Neutrophil (primary cell): ENCODE measurements around the gene ACSS3.

Experiments used
- H3K27ac ChIP-seq: fragments of 200-600 bp; sonication (generic); 2 replicates; pipeline ENCODE4 v1.5.1; 2016; ENCODE audit warnings: mild to moderate bottlenecking, moderate library complexity
- H3K27me3 ChIP-seq: fragments of 200-600 bp; sonication (generic); 2 replicates; pipeline ENCODE4 v1.6.0; 2016; ENCODE audit warnings: mild to moderate bottlenecking
- H3K36me3 ChIP-seq: fragments of 200-600 bp; sonication (generic); 2 replicates; pipeline ENCODE4 v1.5.1; 2017
- H3K4me1 ChIP-seq, 2 experiments: fragments of 200-600 bp in 1 of 2; sonication (generic) in 1 of 2; 1 replicate in 1 of 2; 2 replicates in 1 of 2; pipeline versions ENCODE4 v1.5.1 to v1.6.1; 2013 to 2016; ENCODE audit warnings: low read depth in 1 of 2, low read length in 1 of 2, mild to moderate bottlenecking in 1 of 2, moderate library complexity in 1 of 2; ENCODE audit not compliant: control insufficient read depth in 1 of 2, insufficient read depth in 1 of 2
- H3K4me3 ChIP-seq, 2 experiments: fragments of 200-600 bp in 1 of 2; sonication (generic) in 1 of 2; 1 replicate in 1 of 2; 2 replicates in 1 of 2; pipeline ENCODE4 v1.5.1; 2013 to 2016; ENCODE audit warnings: low read depth in 1 of 2, low read length in 1 of 2, mild to moderate bottlenecking in 1 of 2, moderate library complexity in 1 of 2
- H3K9me3 ChIP-seq: fragments of 200-600 bp; sonication (generic); 2 replicates; pipeline ENCODE4 v1.5.1; 2016
- TF ChIP-seq, protein P1 (sequence below): fragments of 200-600 bp; sonication (generic); IDR thresholded peaks from 2 replicates; pipeline ENCODE4 v1.5.1; 2016; ENCODE audit warnings: antibody characterized with exemption

Gene ACSS3

DNA sequence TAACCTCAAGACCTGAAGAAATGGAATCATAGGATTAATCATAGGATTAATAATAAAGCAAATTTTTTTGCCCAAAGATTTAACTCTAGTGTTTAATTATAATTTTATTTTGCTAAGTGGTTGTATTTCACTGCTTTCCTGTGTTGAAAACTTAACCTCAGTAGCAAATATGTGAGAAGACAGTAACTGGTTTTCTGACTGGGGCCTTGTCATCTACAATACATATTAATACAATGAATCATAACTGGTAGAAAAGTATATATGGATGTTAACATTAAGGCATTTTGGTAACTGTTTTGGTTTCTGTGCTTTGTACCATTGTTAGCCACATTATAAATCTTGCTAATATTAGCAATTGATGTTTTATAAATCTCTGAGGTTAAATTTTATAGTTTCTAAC is 92.2 kb downstream of the ACSS3 start:
- H3K4me3 ChIP-seq: no peak overlapping the region
- H3K4me1 ChIP-seq: no peaks in the 10 kb centered on the region
- H3K36me3 ChIP-seq: no peaks in the 10 kb centered on the region
- H3K27me3 ChIP-seq: no peaks in the 10 kb centered on the region
- no peak overlapping the region for H3K27ac ChIP-seq
- TF ChIP-seq, protein P1, sequence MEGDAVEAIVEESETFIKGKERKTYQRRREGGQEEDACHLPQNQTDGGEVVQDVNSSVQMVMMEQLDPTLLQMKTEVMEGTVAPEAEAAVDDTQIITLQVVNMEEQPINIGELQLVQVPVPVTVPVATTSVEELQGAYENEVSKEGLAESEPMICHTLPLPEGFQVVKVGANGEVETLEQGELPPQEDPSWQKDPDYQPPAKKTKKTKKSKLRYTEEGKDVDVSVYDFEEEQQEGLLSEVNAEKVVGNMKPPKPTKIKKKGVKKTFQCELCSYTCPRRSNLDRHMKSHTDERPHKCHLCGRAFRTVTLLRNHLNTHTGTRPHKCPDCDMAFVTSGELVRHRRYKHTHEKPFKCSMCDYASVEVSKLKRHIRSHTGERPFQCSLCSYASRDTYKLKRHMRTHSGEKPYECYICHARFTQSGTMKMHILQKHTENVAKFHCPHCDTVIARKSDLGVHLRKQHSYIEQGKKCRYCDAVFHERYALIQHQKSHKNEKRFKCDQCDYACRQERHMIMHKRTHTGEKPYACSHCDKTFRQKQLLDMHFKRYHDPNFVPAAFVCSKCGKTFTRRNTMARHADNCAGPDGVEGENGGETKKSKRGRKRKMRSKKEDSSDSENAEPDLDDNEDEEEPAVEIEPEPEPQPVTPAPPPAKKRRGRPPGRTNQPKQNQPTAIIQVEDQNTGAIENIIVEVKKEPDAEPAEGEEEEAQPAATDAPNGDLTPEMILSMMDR: no peak
- H3K9me3 ChIP-seq: no peaks in the 10 kb centered on the region

DNA sequence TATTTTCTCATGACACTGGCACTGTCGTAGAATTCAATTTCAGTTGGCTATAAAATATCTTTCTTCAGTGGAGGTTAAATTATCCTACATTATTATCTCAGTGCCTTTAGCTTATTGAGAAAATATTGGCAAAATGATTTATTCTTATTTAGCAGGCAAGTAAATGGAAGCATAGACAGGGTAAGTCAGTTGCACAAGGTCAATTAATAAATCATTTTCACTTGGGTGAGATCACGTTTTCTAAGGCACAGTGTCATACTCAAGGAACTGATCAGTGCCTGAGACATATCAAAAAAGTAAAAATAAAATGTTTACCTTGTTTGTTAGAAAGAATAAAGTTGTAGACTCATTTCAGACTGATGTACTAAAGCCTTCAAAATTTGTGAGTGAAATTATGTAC is 95.0 kb downstream of the ACSS3 start:
- Histone ChIP-seq H3K36me3 (no peaks in the 10 kb centered on the region), H3K9me3 (no peaks in the 10 kb centered on the region), H3K4me1 (no peaks in the 10 kb centered on the region), H3K27ac (no peak overlapping the region), H3K4me3 (no peak overlapping the region), H3K27me3 (no peaks in the 10 kb centered on the region)
- TF ChIP-seq, protein P1: no peak

- Histone ChIP-seq H3K4me3 (no peak overlapping the region), H3K27ac (no peak overlapping the region), H3K9me3 (no peaks in the 10 kb centered on the region), H3K4me1 (no peaks in the 10 kb centered on the region), H3K27me3 (no peaks in the 10 kb centered on the region), H3K36me3 (no peaks in the 10 kb centered on the region)
- TF ChIP-seq, protein P1: no peak
Measured at GRCh38 chr12:81174664-81175063, 96.8 kb downstream of the ACSS3 start.

GRCh38 chr12:81176796-81177195 is 98.9 kb downstream of the ACSS3 start:
- Histone ChIP-seq H3K27me3 (no peaks in the 10 kb centered on the region), H3K9me3 (no peaks in the 10 kb centered on the region), H3K4me3 (no peak overlapping the region), H3K27ac (no peak overlapping the region), H3K36me3 (no peaks in the 10 kb centered on the region), H3K4me1 (no peaks in the 10 kb centered on the region)
- TF ChIP-seq, protein P1: no peak

GRCh38 chr12:81181691-81182090 is 103.8 kb downstream of the ACSS3 start:
- Histone ChIP-seq H3K4me3 (no peak overlapping the region), H3K27me3 (no peaks in the 10 kb centered on the region), H3K36me3 (no peaks in the 10 kb centered on the region), H3K27ac (no peak overlapping the region), H3K9me3 (no peaks in the 10 kb centered on the region), H3K4me1 (no peaks in the 10 kb centered on the region)
- TF ChIP-seq, protein P1: no peak

- no peaks in the 10 kb centered on the region for H3K27me3 ChIP-seq
- H3K27ac ChIP-seq: no peak overlapping the region
- no peaks in the 10 kb centered on the region for H3K4me1 ChIP-seq
- no peak overlapping the region for H3K4me3 ChIP-seq
- no peaks in the 10 kb centered on the region for H3K9me3 ChIP-seq
- no peaks in the 10 kb centered on the region for H3K36me3 ChIP-seq
- TF ChIP-seq, protein P1: no peak
Measured at GRCh38 chr12:81187686-81188085, 109.8 kb downstream of the ACSS3 start.
